PC-9 (cell line): ENCODE data around the gene RHOF. TPM values are rescaled to one million over a fixed set of nuclear protein-coding genes. Genes with fewer than 3 reads are reported as not detected.

Source experiments
- BruUV-seq: library from RNA; stranded (reverse); fragments of 400-500 nt; replicated peaks from 2 replicates; lab custom pipeline; 2021; lab: Mats Ljungman, UMichigan
- CTCF ChIA-PET: fragments of 300-600 bp; sonication (Branson Sonifier 250); formaldehyde crosslinking; loops from one replicate; lab custom pipeline; 2022; ENCODE audit warnings: antibody characterized with exemption; lab: Charles Lee
- POLR2A ChIA-PET: fragments of 300-600 bp; sonication (Branson Sonifier 250); formaldehyde crosslinking; loops from one replicate; lab custom pipeline; 2022; ENCODE audit warnings: antibody characterized with exemption; ENCODE audit not compliant: unreplicated experiment; lab: Charles Lee
- DNase-seq, 2 experiments: peaks; one replicate each; pipeline versions ENCODE4 v3.0.0 to v3.0.0-alpha.2; 2015 to 2022; ENCODE audit warnings: mixed read lengths in 1 of 2
- H2AFZ ChIP-seq: fragments of 200-600 bp; sonication (generic); 2 replicates; pipeline ENCODE4 v1.8.1; 2017; ENCODE audit warnings: antibody characterized with exemption
- H3F3A ChIP-seq: fragments of 200-600 bp; sonication (generic); 2 replicates; pipeline ENCODE4 v1.8.1; 2017; ENCODE audit warnings: antibody characterized with exemption, mild to moderate bottlenecking, low read depth; ENCODE audit not compliant: insufficient read depth
- H3K27ac ChIP-seq: fragments of 200-600 bp; sonication (generic); 2 replicates; pipeline ENCODE4 v1.6.1; 2016; ENCODE audit warnings: mixed run types
- H3K27me3 ChIP-seq: fragments of 200-600 bp; sonication (generic); 2 replicates; pipeline ENCODE4 v1.6.1; 2016; ENCODE audit warnings: low read depth, mixed run types; ENCODE audit not compliant: insufficient read depth
- H3K36me3 ChIP-seq: fragments of 200-600 bp; sonication (generic); 2 replicates; pipeline ENCODE4 v1.6.1; 2016; ENCODE audit warnings: low read depth, mixed run types
- H3K4me1 ChIP-seq: fragments of 200-600 bp; sonication (generic); replicated peaks from 2 replicates; pipeline ENCODE4 v1.6.1; 2016; ENCODE audit warnings: mixed run types; ENCODE audit not compliant: insufficient read depth
- H3K4me2 ChIP-seq: fragments of 200-600 bp; sonication (generic); 2 replicates; pipeline ENCODE4 v1.6.1; 2017; ENCODE audit warnings: mixed run types
- H3K4me3 ChIP-seq: fragments of 200-600 bp; sonication (generic); 2 replicates; pipeline ENCODE4 v1.6.1; 2016; ENCODE audit warnings: mixed run types
- H3K79me2 ChIP-seq: fragments of 200-600 bp; sonication (generic); 2 replicates; pipeline ENCODE4 v1.6.1; 2017; ENCODE audit warnings: low read depth, mixed run types
- H3K9me2 ChIP-seq: fragments of 200-600 bp; sonication (generic); 2 replicates; pipeline ENCODE4 v1.8.1; 2017; ENCODE audit warnings: mild to moderate bottlenecking; ENCODE audit not compliant: insufficient read depth
- H3K9me3 ChIP-seq: fragments of 200-600 bp; sonication (generic); 2 replicates; pipeline ENCODE4 v1.8.1; 2016; ENCODE audit warnings: low read depth; ENCODE audit not compliant: insufficient read depth
- H4K20me1 ChIP-seq: fragments of 200-600 bp; sonication (generic); 2 replicates; pipeline ENCODE4 v1.8.1; 2017; ENCODE audit not compliant: insufficient read depth
- CTCF ChIP-seq: fragments of 200-600 bp; sonication (generic); conservative IDR thresholded peaks from 2 replicates; pipeline ENCODE4 v1.6.1; 2017; ENCODE audit warnings: mixed run types, antibody characterized with exemption, mild to moderate bottlenecking, moderate library complexity
- EZH2 ChIP-seq: fragments of 200-600 bp; sonication (generic); IDR thresholded peaks from 2 replicates; pipeline ENCODE4 v1.8.0; 2017; ENCODE audit warnings: antibody characterized with exemption, low read depth
- intact Hi-C: fragments of 100-400 bp; cut with micrococcal nuclease; formaldehyde crosslinking; loops from one replicate; pipeline ENCODE4 v1.10.0; 2022; ENCODE audit not compliant: unreplicated experiment
- total RNA-seq: library from RNA; stranded (reverse); gene quantifications from 2 replicates; pipeline ENCODE4 v1.2.3, GENCODE V29; 2021

Gene RHOF
- total RNA-seq, 1 experiment from 2014 or later = 179 TPM

DNA sequence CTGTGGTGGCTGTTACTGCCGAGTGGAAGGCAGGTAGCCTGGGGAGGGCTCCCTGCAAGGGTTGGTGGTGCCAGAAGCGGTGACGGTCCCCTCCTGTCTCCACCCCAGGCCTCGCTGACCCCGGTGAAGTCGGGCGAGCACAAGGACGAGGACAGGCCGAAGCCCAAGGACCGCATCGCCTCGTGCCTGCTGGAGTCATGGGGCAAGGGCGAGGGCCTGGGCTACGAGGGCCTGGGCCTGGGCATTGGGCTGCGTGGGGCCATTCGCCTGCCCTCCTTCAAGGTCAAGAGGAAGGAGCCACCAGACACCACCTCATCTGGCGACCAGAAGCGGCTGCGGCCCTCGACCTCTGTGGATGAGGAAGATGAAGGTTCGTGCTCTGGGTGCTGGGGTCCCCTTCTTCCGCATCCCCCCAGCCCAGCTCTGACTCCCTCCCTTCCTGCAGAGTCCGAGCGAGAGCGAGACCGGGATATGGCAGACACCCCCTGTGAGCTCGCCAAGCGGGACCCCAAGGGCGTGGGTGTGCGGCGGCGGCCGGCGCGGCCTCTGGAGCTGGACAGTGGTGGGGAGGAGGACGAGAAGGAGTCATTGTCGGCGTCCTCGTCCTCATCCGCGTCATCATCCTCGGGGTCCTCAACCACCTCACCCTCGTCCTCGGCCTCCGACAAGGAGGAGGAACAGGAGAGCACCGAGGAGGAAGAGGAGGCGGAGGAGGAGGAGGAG, 23.6 kb upstream of the RHOF start:
- no TSS peak for BruUV-seq
- H3K4me3 ChIP-seq = no peak overlapping the region
- peaks cover 19% of the 10 kb centered on the region for H3K79me2 ChIP-seq
- intact Hi-C loops = no loop called here
- POLR2A ChIA-PET = interaction anchor here (0.7 kb wide), 1 partner anchor 11 kb away, joined by 3 read pairs; no protein-coding TSS in a partner anchor
- CTCF ChIA-PET = no interaction called here
- H3K9me2 ChIP-seq = no peaks in the 10 kb centered on the region
- H3K27me3 ChIP-seq = no peaks in the 10 kb centered on the region
- DNase-seq = no peak
- H3K27ac ChIP-seq = no peak overlapping the region
- H4K20me1 ChIP-seq = peaks cover 28% of the 10 kb centered on the region
- H3F3A ChIP-seq = no peaks in the 10 kb centered on the region; the same call in 1 of the 2 replicates
- TF ChIP-seq EZH2 = no peak
- no peak for TF ChIP-seq CTCF
- H3K4me2 ChIP-seq = no peak overlapping the region
- H2AFZ ChIP-seq = no peak overlapping the region
- H3K4me1 ChIP-seq = no peaks in the 10 kb centered on the region
- no peaks in the 10 kb centered on the region for H3K9me3 ChIP-seq
- peaks cover 14% of the 10 kb centered on the region; the same call in 1 of the 2 replicates for H3K36me3 ChIP-seq

DNA sequence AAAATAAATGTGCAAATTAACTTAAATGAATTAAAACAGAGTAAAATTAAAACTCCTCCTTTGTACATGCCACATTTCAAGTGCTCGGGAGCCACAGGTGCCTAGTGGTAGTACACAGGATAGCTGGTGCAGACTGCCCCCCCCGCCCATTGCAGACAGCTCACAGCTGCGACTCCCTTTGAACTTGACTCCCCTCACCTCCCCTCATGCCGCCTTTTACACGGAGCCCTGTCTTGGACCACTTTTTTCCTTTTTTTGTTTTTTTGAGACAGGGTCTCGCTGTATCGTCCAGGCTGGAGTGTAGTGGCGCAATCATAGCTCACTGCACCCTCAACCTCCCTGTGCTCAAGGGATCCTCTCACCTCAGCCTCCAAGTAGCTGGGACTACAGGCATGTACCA, 21.8 kb upstream of the RHOF start:
- CTCF ChIA-PET = interaction anchor here (0.9 kb wide), 1 partner anchor 23 kb away, joined by 3 read pairs; no protein-coding TSS in a partner anchor
- Histone ChIP-seq H3K79me2 (peaks cover 33% of the 10 kb centered on the region), H3K36me3 (peaks cover 14% of the 10 kb centered on the region; the same call in 1 of the 2 replicates), H3K4me3 (no peak overlapping the region), H3K27ac (no peak overlapping the region), H3K9me3 (no peaks in the 10 kb centered on the region), H2AFZ (no peak overlapping the region), H3K4me2 (no peak overlapping the region), H3K27me3 (no peaks in the 10 kb centered on the region), H3K4me1 (peaks cover 10% of the 10 kb centered on the region), H3K9me2 (no peaks in the 10 kb centered on the region), H3F3A (peaks cover 13% of the 10 kb centered on the region; the same call in 1 of the 2 replicates), H4K20me1 (peaks cover 35% of the 10 kb centered on the region)
- intact Hi-C loops = no loop called here
- no TSS peak for BruUV-seq
- POLR2A ChIA-PET = no interaction called here
- TF ChIP-seq CTCF (no peak), EZH2 (no peak)
- no peak for DNase-seq

DNA sequence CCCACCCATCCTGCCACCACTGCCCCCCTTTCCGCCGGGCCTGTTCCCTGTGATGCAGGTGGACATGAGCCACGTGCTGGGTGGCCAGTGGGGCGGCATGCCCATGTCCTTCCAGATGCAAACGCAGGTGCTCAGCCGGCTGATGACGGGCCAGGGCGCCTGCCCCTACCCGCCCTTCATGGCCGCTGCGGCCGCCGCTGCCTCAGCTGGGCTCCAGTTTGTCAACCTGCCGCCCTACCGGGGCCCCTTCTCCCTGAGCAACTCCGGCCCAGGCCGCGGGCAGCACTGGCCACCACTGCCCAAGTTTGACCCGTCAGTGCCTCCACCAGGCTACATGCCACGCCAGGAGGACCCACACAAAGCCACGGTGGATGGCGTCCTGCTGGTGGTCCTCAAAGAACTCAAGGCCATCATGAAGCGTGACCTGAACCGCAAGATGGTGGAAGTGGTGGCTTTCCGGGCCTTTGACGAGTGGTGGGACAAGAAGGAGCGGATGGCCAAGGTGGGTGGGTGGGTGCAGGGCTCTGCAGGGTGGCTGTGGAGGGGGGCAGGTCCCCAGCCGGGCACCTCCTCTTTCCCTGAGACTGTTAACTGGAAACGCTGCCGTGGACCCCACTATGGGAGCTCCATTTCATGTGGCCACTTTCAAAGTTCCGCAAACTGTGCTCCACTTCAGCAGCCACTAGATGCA, 21.1 kb upstream of the RHOF start:
- Histone ChIP-seq H3K27me3 (no peaks in the 10 kb centered on the region), H3K4me3 (no peak overlapping the region), H3K9me3 (no peaks in the 10 kb centered on the region), H3K4me2 (no peak overlapping the region), H3K36me3 (0 out of 2 replicates have a peak, but pooled peaks cover 11% of the 10 kb centered on the region), H3K79me2 (peaks cover 33% of the 10 kb centered on the region), H3K27ac (no peak overlapping the region), H3K9me2 (no peaks in the 10 kb centered on the region), H4K20me1 (peaks cover 35% of the 10 kb centered on the region), H2AFZ (no peak overlapping the region), H3F3A (peaks cover 13% of the 10 kb centered on the region; the same call in 1 of the 2 replicates), H3K4me1 (peaks cover 10% of the 10 kb centered on the region)
- ChIA-PET POLR2A (no interaction called here), CTCF (interaction anchor here (0.9 kb wide), 1 partner anchor 23 kb away, joined by 3 read pairs; no protein-coding TSS in a partner anchor)
- no TSS peak for BruUV-seq
- TF ChIP-seq CTCF = no peak
- no peak for TF ChIP-seq EZH2
- intact Hi-C loops = no loop called here
- no peak for DNase-seq
